Left ventricle myocardium inferior (tissue), 1 donor: ENCODE data around the gene MED13L. TPM values are rescaled to one million over a fixed set of nuclear protein-coding genes. Genes with fewer than 3 reads are reported as not detected.

ENCODE experiments used
- DNase-seq: peaks from one replicate; pipeline ENCODE4 v3.0.0-alpha.2; 2020
- H3K27ac ChIP-seq: fragments of 200-600 bp; replicated peaks from 2 replicates; pipeline ENCODE4 v1.8.0; 2021
- H3K27me3 ChIP-seq: fragments of 200-600 bp; 2 replicates; pipeline ENCODE4 v1.8.0; 2021; ENCODE audit warnings: low read depth
- H3K36me3 ChIP-seq: fragments of 200-600 bp; 2 replicates; pipeline ENCODE4 v1.8.0; 2021
- H3K4me1 ChIP-seq: fragments of 200-600 bp; 2 replicates; pipeline ENCODE4 v1.8.0; 2021
- H3K4me3 ChIP-seq: fragments of 200-600 bp; 2 replicates; pipeline ENCODE4 v1.8.0; 2021; ENCODE audit warnings: mild to moderate bottlenecking, moderate library complexity
- H3K9me3 ChIP-seq: fragments of 200-600 bp; replicated peaks from 2 replicates; pipeline ENCODE4 v1.8.0; 2021
- CTCF ChIP-seq: fragments of 200-600 bp; IDR thresholded peaks from 2 replicates; pipeline ENCODE4 v1.8.0; 2021; ENCODE audit warnings: antibody characterized with exemption, mild to moderate bottlenecking, borderline replicate concordance
- intact Hi-C: fragments of 100-400 bp; cut with micrococcal nuclease; formaldehyde crosslinking; loops from one replicate; pipeline ENCODE4 v1.11.0; 2022
- total RNA-seq: library from RNA; stranded (reverse); fragmentation: NEBNext Ultra II Directional; extraction: Animal tissue kit (Norgen Biotek cat#: 25700); gene quantifications from one replicate; pipeline ENCODE4 v1.2.1, GENCODE V29; 2021
- donor health status: DM: no; HTN: yes; CAD: no; lungs with severe emphysema.

MED13L gene
- total RNA-seq, 1 donor from 2014 or later, result 55.0 TPM

- Histone ChIP-seq H3K9me3 (no peaks in the 10 kb centered on the region), H3K36me3 (peaks cover 79% of the 10 kb centered on the region), H3K27ac (no peak overlapping the region), H3K4me3 (no peak overlapping the region), H3K27me3 (no peaks in the 10 kb centered on the region), H3K4me1 (no peaks in the 10 kb centered on the region)
- intact Hi-C loops, result no loop called here
- no peak for DNase-seq
- TF ChIP-seq CTCF, result no peak
These were observed 316.4 kb downstream of the MED13L start for GRCh38 chr12:115960868-115961802.

- H3K36me3 ChIP-seq, result peaks cover 46% of the 10 kb centered on the region
- no peaks in the 10 kb centered on the region for H3K27me3 ChIP-seq
- H3K27ac ChIP-seq, result no peak overlapping the region
- no peaks in the 10 kb centered on the region for H3K4me1 ChIP-seq
- DNase-seq, result no peak
- intact Hi-C loops, result no loop called here
- H3K9me3 ChIP-seq, result no peaks in the 10 kb centered on the region
- no peak for TF ChIP-seq CTCF
- H3K4me3 ChIP-seq, result no peak overlapping the region
These were observed 319.7 kb downstream of the MED13L start for GRCh38 chr12:115957686-115958290.

GRCh38 chr12:115956659-115957058 lies 320.8 kb downstream of the MED13L start:
- no peaks in the 10 kb centered on the region for H3K27me3 ChIP-seq
- DNase-seq, result no peak
- no peaks in the 10 kb centered on the region for H3K4me1 ChIP-seq
- no peak for TF ChIP-seq CTCF
- H3K36me3 ChIP-seq, result peaks cover 35% of the 10 kb centered on the region
- H3K9me3 ChIP-seq, result no peaks in the 10 kb centered on the region
- no peak overlapping the region for H3K27ac ChIP-seq
- no peak overlapping the region for H3K4me3 ChIP-seq
- intact Hi-C loops, result no loop called here

GRCh38 chr12:115956236-115956635 lies 321.3 kb downstream of the MED13L start:
- TF ChIP-seq CTCF, result no peak
- intact Hi-C loops, result no loop called here
- Histone ChIP-seq H3K4me3 (no peak overlapping the region), H3K4me1 (no peaks in the 10 kb centered on the region), H3K27ac (no peak overlapping the region), H3K27me3 (no peaks in the 10 kb centered on the region), H3K9me3 (no peaks in the 10 kb centered on the region), H3K36me3 (peaks cover 31% of the 10 kb centered on the region)
- DNase-seq, result no peak

- H3K27me3 ChIP-seq, result no peaks in the 10 kb centered on the region
- intact Hi-C loops, result no loop called here
- no peak overlapping the region for H3K27ac ChIP-seq
- no peaks in the 10 kb centered on the region for H3K4me1 ChIP-seq
- TF ChIP-seq CTCF, result no peak
- no peaks in the 10 kb centered on the region for H3K9me3 ChIP-seq
- no peak overlapping the region for H3K4me3 ChIP-seq
- DNase-seq, result no peak
- H3K36me3 ChIP-seq, result peaks cover 10% of the 10 kb centered on the region
These were observed 324.0 kb downstream of the MED13L start for GRCh38 chr12:115953450-115953849.
